Fibroblast of skin of scalp (primary cell): ENCODE measurements around the gene SPP2.

Experiments
- DNase-seq: peaks from one replicate; pipeline ENCODE4 v3.0.0-alpha.2; 2013

SPP2 gene

DNA sequence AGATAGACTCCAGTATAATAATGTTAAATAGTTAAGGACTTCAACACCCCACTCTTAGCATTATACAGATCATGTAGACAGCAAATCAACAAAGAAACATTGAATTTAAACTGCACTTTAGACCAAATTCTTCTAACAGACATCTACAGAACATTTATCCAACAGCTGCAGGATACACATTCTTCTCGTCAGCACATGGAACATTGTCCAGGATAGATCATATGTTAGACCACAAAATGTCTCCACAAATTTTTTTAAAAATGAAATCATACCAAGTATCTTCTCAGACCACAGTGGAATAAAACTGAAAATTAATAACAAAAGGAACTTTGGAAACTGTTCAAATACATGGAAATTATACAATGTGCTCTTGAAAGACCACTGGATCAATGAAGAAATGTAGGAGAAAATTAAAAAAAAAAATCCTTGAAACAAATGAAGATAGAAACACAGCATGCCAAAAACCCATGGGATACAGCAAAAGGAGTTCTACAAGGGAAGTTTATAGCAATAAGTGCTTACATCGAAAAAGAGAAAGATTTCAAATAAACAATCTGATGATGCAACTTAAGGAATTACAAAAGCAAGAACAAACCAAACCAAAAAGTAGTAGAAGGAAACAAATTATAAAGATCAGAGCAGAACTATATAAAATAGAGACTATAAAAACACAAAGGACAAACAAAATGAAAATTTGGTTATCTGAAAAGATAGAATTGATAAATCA lies 12.3 kb upstream of the SPP2 start:
- peak; percentile 20 for DNase-seq

DNA sequence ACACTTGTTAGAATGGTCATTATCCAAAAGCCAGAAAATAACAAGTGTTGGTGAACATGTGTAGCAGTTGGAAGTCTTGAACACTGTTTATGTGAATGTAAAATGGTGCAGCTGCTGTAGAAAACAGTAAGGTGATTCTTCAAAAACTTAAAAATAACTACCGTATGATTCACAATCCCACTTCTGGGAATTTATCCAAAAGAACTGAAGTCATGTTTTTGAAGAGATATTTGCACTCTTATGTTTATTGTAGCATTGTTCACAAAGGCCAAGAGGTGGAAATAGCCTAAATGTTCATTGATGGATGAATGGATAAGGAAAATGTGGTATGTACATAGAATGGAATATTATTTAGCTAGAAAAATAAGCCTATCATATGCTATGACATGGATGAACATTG lies 6.3 kb upstream of the SPP2 start:
- peak; percentile 57 for DNase-seq

DNA sequence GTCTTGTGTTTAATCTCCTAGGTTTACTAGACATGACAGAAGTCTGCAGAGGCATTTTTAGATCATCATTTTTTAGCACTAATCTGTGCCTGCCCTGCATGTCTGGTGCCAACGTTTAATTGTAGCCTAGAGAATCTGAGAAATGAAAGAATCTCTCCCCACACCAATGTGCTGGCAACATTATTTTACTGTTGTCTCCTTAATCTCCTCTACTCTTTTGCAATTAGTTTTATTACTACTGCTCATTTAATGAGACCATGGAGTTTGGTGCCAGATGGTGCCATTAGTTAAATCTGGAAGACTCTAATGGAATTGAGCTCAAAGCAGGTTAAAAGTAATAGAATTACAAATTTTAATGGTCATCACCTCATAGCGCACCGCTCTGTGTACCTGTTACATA lies 4.0 kb upstream of the SPP2 start:
- no peak for DNase-seq

DNA sequence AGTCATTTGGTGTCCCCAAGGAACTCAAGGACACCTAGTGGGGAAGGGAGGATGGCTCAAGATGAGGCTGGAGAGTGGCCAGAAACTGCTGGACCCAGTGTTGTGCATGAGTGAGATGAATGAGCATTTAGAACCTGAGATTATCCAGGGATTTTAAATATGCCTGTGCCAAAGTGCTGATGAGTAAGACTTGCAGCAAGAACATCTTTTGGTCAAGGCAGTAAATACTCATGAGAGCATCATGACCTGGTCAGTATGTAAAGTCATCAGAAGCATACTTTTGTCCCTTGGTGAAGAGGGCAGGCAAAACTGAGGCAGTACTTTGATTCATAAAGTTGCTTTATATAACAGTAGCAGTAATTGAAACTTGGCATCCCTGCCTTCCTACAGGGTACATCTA lies 3.1 kb upstream of the SPP2 start:
- no peak for DNase-seq

DNA sequence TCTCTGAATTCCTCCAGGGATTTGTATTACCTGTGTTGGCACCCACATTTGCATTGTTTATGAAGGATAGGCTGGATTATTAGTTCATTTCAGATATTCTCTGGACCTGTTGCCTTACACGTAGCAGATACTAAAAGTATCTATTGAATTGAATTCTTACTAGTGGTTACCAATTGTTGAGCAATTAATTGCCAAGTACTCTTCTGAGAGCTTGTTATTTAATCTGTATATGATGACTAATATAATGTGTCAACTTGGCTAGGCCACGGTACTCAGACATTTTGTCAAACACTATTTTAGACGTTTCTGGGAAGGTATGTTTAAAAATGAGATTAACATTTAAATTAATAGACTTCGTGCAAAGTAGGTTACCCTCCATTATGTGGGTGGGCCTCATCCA lies 2.5 kb upstream of the SPP2 start:
- no peak for DNase-seq

DNA sequence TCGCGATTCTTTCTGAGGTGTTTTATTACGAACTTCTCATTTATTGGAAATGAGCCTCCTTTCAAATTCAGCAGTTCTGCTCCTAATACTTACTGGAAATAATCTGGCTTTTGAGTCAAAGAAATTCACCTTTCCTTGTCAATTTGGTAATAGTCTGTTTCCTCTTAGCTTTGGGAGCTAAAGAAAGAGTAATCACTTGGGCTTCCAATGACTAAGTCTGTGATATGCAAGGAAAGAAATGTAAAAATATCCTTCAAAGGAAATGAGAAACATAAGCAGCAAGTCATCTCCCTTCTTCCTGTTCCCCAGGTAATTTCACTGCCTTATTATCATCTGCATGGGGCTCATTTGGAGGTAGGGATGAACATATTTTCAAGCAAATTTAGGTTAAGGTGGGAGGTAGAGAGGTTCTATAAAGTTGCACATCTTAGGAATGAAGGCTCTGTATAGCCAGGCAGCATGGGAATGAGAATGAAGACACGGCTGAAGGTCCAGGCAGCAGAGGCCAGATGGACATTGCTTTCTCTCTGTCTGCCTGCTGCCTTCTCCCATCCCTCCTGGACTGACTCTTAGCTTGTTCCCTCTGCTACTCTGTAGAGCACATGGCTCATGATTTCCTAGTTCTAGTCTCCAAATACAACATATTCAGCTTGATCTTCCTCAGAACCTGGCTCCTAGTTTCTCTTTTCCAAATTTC lies 1.0 kb downstream of the SPP2 start:
- DNase-seq, result no peak

DNA sequence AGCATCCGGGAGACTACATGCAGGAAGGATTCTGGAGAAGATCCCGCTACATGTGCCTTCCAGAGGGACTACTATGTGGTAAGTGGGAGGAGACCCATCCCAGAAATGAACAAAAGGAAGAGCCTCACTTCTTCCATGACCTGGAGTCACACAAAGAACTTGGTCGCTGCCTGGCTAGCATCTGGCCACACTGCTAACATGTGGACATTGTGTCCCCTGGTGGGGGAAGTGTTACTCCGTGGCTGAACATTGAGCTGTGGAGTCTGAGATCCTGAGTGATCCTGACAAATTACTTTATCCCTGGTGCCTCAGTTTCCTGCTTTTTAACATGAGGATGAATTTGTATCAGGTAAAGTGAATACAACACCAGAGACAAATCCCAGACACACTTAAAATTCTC lies 8.4 kb downstream of the SPP2 start:
- no peak for DNase-seq

DNA sequence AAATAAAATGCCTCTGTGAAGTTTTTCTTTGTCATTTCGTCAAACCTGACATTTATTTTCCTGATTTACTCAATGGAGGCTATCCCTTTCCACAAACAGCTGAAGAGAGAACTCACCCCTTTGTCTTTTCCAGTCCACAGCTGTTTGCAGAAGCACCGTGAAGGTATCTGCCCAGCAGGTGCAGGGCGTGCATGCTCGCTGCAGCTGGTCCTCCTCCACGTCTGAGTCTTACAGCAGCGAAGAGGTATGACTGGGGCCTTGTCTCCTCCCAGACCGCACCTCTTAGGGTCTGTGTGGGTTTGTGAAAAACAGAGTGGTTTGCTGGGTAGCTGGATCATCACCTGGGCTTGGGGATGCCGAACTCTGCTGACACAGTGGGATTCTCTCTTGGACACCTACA lies 9.7 kb downstream of the SPP2 start:
- DNase-seq, result no peak

DNA sequence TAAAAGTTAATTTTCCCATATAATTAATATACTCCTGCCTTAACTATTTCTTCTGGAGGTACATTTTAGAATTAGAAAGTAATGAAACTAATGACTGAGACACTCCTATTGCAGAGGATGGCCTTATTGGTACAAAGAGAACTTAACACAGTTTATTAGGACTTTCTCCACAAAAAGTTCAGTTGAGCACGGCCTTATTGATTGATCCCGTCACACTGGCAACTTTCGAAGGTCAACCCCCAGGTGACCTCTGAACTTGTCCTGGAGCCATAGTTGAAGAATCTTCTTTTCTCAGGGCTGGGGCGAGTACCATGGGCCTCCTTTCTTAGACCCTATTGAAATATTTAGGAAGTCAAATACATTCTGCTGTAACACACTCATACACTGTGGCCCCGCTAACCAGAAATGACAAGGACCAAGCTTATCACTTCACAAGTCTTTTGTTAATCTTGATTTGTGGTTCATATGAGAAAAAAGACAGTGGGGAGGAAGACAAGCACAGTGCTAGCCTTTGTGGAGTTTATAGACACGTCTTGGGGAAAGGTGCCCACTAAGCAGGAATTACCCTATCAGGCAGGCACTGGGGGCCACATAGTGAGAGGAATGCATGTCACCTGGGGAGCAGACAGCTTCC lies 11.2 kb downstream of the SPP2 start:
- no peak for DNase-seq

DNA sequence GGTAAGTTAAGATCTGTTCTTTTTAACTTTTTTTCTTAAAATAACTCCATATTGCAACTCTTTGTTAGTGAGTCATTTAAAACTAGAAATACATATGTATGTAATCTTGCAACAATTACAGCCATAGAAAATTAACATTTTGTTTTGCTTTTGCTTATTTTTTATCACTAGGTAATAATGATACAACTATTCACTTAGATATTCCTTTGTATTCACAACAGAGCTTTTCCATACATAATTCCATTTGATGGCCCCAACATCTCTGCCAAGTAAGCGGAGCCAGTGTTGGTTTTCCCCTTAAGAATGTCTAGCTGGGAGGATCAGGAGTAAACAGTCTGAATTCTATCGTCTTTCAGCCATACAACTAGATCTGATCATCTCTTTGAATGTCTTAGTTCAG lies 16.1 kb downstream of the SPP2 start:
- no peak for DNase-seq

DNA sequence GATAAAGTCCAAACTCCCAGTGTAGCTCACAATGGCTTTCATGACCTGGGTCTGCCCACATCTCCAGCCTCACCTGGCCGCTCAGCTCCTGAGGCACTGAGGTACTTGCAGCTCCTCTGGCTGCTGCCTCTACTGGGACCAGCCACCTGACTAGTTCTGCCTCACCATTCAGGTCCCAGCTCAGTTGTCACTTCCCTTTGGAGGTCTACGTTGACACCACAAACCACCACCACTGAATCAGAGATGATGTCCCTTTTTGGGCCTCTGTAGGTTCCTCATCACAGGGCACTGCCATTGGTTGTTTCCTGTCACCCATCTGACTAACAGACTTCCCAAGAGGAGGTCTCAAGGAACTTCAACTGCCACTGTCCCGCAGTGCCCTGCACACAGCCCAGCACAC lies 21.2 kb downstream of the SPP2 start:
- DNase-seq, result no peak

DNA sequence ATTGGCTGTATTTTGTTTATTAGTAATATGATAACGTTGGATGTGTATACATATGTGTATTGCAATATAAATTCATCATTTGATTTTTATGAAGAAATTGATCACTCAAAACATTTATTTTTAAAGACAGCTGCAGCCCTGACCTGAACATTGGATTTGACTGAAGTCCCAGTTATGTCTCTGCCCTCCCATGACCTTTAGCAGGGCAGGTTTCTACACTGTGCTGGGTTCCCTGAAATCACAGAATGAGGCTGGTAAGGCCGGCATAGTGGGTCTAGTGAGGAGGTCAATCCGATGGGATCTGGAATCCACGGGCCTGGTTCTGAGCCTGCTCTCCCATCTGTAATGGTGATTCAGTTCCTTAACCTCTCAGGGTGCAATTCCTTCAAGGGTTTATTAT lies 22.0 kb downstream of the SPP2 start:
- no peak for DNase-seq

DNA sequence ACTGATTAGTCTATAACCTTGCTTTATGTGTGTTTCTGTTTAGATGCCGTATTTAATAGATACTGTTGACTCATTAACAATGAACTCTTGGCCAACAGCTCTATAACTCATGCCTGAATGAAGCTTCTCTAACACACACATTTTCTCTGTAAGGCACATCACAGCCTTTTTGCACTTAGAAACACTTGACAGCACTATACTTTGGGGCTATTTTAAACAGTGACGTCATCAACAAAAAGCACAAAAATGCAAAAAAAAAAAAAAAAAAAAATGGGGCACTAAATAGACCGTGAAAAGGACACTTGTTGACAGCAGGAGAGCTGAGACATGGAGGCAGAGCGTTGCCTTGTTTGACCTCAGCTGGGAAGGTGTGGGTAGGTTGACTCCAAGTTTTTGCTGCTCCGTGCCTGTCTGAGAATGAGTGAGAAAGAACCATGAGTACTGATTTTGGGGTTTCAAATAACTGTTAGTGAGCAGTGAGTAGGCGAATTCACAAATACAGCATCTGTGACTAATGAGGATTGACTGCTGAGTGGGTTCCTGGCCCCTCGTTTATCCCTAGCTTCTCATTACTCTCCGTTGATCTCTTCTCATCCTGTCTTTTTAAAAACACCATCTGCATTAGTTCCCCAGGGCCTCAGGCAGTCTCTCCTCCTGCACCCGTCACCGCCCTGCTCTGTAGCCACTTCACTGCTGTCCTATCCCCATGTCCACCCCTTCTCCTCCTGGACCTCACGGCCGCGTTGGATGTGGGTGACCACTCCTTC lies 24.4 kb downstream of the SPP2 start:
- DNase-seq, result no peak

DNA sequence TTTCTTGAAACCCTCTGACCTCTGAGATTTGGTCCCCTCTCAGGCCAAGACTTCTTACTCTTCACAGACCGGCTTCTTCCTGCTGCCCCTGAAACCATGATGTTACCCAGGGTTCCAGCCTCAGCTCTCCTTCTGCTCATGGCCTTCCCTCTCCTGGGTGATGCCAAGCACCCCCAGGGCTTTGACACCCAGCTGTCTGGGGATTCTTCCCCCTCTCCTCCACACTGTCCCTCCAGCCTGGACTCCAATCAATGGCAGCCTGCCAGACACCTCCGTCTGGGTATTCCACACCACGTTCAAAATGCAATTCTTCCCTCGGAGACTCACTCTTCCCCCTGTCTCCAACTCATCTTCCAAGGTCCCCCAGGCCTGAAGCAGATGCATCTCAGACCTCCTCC lies 25.0 kb downstream of the SPP2 start:
- DNase-seq, result no peak

DNA sequence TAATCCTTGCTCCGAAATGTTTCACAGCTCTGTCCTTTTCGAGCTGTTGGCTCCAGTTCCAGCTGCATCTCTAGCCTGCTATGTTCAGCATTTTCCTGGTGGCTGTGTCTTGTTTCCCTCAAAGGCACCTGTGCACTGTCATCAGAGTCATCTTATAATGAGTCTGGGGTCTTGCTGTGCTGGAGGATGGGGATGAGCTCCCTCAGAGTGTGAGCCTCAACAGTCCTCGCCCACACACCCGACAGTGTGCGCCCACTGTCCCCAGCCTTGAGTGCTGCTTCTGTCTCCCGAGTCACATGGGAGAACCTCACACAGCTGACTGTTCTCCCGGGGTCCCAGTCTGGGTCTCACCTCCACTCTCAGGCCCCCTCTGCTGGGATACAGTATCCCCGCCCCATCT lies 25.4 kb downstream of the SPP2 start:
- no peak for DNase-seq

DNA sequence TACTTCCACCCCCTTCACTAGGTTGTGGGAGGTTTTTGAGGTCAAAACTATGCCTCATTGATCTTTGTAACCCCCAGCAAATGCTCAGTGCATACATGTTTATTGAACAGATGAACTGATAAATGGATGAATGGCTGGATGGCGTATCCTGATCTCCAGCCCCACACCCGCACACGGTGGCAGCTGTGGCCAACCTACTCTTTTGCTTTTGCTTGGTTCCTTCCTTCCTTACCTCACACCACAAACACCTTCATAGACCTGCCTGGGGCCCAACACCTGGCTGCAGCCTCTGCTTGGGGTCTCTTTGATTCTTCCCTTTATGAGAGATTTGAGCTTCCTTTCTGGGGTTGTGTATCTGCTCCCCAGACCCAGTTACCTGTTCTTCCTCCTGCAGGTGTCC lies 25.9 kb downstream of the SPP2 start:
- DNase-seq, result no peak

DNA sequence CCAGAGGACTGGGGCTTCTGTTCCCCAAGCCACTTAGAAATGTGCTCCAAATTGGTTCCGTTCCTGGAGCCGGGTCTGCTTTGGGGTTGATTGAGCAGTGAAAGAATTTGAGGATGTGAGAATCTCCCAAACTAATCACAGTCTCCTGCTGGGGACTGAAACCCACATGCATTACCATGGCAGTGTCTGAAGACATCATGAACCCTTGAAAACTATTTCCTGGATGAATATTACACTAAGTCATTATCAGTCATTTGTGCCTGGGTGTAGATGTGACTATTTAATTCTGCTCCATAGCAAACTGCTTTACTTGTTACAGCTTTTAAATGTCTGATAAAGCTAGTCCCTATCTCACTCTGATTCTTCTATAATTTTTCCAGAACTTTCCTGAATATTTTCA lies 27.6 kb downstream of the SPP2 start:
- no peak for DNase-seq

DNA sequence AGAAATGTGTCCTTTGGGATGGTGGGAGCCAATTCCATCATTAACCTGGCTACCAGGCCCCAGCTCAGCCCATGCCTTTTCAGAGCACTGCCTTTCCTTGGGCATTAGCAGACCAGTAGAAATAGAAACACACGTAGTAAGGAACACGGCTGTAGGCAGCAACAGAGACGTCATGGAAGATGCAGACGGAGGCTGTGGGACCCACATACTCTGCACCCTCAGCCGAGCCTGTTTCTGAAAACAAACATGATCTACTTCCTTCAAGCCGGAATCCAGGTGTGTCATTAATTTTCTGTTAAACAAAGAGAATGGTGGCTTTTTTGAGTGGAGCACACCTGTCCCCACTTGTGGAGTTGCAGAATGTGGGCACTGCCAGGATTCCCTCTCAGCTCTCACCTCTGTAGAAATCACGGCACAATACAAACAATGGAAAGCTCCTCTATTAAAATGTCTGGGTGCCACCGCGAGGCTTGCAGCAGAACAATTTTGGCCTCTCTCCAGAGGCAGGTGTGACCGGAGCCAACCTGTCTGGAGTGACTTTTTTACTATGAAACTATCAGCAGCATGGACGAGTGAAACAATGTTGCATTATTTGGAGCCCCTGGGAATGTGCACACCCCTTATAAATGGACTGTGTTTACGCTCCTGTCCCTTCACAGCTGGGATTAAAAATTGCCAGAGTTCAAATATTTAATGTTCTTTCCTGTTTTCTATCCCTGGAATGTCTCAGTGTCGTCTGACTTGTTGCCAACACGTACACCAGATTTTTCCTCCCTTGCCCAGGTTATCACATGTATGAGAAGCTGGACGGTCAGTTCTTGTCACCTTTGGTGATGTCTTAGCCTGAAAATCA lies 31.7 kb downstream of the SPP2 start:
- no peak for DNase-seq

DNA sequence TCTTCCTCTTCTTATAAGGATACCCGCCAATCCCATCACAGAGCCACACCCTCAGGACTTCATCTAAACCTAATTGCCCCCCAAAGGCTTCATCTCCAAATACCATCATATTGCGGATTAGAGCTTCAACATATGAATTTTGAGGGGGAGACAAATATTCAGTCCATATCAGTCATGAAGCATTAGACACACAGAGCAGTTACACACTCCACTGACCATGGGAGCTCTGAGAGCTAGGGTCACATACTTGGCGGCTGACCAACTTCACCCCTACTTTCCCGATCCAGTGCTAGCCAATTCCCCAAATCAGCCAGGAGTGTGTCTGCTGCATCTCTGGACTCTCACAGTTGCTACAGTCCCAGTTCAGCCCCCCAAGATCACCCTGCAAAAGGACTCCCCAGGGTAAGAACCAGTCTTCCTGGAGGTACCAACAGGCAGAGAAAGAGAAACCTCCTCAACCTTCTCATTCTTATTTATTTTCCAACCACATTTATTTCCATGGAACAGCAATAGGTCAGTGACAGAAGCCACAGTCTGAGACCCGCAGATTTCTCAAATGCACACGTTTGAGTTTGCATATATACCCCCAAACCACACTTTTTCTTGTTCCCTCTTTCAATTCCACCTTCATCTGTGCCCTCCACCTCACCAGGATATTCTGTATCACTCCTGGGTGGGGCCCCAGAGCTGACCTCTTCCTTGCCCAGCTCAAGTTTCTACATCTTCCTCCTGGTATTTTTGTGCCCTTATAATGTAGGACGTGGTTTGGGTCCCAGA lies 33.3 kb downstream of the SPP2 start:
- DNase-seq, result no peak

DNA sequence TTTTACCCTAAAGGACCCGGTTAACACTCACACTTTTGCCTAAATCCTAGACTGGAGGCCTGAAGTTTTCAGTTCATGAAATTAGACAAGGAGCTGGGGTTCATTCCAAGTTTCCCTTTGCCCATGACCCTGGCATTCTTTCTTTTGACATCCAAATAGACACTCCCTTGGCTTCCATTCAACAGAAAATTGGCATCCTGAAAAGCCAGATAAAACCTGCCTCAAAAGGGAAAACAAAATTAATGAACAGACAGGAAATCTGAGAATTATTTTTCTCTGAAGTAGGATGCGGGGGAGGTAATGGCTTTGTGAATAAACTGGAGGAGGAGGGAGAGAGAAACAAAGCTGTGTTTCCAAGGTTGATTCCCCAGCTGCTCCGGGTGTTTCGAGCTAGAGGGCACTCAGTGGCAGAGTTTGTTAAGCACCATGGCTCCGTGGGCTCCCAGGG lies 41.0 kb downstream of the SPP2 start:
- DNase-seq, result no peak

DNA sequence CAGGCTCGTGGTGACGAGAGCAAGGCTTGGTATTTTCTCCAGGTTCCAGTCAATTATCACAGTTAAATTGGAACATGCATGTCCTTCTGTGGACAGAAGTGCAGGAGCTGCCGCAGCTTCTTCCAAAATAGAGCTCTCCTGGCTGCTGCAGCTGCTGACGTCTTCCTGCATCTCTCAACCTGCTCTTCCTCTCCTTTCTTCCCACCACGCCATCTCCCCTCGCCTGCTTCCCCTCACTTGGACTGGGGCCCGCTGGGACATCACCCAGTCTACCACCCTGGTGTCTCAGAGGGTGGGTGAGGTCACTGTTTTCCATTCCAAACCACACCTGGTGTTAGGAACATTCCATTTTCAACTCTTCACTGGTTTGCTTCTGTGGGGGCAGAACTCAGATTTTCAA lies 41.4 kb downstream of the SPP2 start:
- no peak for DNase-seq

DNA sequence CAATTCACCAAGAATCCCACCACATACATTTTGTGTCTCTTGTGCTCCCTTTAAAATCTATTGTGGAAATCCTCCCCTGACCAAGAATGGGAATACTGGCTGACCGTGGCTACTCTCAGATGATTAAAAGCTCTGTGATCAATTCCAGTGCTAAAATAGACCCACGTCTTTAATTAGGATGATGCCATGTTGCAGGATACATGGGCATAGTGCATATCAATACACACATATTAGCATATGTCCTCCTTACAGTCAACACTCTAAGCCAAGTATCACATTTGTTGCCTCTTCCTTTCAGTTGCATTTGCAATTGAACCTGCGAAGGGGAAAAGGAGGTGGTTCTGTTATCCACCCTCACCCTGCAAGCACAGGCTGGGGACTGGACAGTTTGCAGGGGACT lies 41.8 kb downstream of the SPP2 start:
- no peak for DNase-seq
